SK-N-SH treated with all-trans-retinoic acid at 6 μM for 48 hours (cell line): ENCODE measurements around the gene C14orf119.

ENCODE experiments used
- ATAC-seq: fragments of 200-7000 bp; cut with Tn5 transposase; 3 replicates; pipeline ENCODE4 v1.9.1; 2020; ENCODE audit warnings: mild to moderate bottlenecking, moderate library complexity
- ARNTL ChIP-seq: fragments of 450-650 bp; formaldehyde crosslinking; IDR thresholded peaks from 2 replicates; pipeline ENCODE4 v1.5.0; 2020; ENCODE audit warnings: low read depth, mild to moderate bottlenecking, moderate library complexity, borderline replicate concordance
- BACH2 ChIP-seq: fragments of 250-450 bp; sonication (Bioruptor Pico); IDR thresholded peaks from 2 replicates; pipeline ENCODE4 v1.9.0; 2021; ENCODE audit warnings: mild to moderate bottlenecking, borderline replicate concordance
- CREB5 ChIP-seq: fragments of 250-450 bp; sonication (Bioruptor Pico); IDR thresholded peaks from 2 replicates; pipeline ENCODE4 v1.5.1; 2020; ENCODE audit warnings: low read depth, mild to moderate bottlenecking, moderate library complexity
- ESRRG ChIP-seq: fragments of 250-450 bp; sonication (Bioruptor Pico); IDR thresholded peaks from 2 replicates; pipeline ENCODE4 v1.6.1; 2021; ENCODE audit warnings: mild to moderate bottlenecking
- GLIS3 ChIP-seq: fragments of 250-450 bp; sonication (Bioruptor Pico); IDR thresholded peaks from 2 replicates; pipeline ENCODE4 v1.5.0; 2020; ENCODE audit warnings: mild to moderate bottlenecking, moderate library complexity
- ISL1 ChIP-seq: fragments of 250-450 bp; sonication (Bioruptor Pico); IDR thresholded peaks from 2 replicates; pipeline ENCODE4 v2.1.2; 2022; ENCODE audit warnings: mild to moderate bottlenecking, moderate library complexity
- OSR1 ChIP-seq: fragments of 250-450 bp; sonication (Bioruptor Pico); IDR thresholded peaks from 2 replicates; pipeline ENCODE4 v1.8.0; 2022; ENCODE audit warnings: moderate library complexity, mild to moderate bottlenecking, inconsistent platforms
- POU6F1 ChIP-seq: fragments of 250-450 bp; sonication (Bioruptor Pico); IDR thresholded peaks from 2 replicates; pipeline ENCODE4 v1.8.0; 2021; ENCODE audit warnings: low read depth, mild to moderate bottlenecking, moderate library complexity, borderline replicate concordance
- PPARA ChIP-seq: fragments of 250-450 bp; sonication (Bioruptor Pico); IDR thresholded peaks from 2 replicates; pipeline ENCODE4 v1.5.0; 2020; ENCODE audit warnings: mild to moderate bottlenecking, borderline replicate concordance
- RARB ChIP-seq: fragments of 250-450 bp; sonication (Bioruptor Pico); IDR thresholded peaks from 2 replicates; pipeline ENCODE4 v1.8.0; 2021; ENCODE audit warnings: mild to moderate bottlenecking, moderate library complexity
- SNAI2 ChIP-seq: fragments of 250-450 bp; sonication (Bioruptor Pico); IDR thresholded peaks from 2 replicates; pipeline ENCODE4 v1.5.0; 2020; ENCODE audit warnings: mild to moderate bottlenecking, moderate library complexity
- TCF4 ChIP-seq: fragments of 250-450 bp; sonication (Bioruptor Pico); IDR thresholded peaks from 2 replicates; pipeline ENCODE4 v1.8.0; 2021; ENCODE audit warnings: mild to moderate bottlenecking, moderate library complexity, borderline replicate concordance
- TOX ChIP-seq: fragments of 250-450 bp; sonication (Bioruptor Pico); IDR thresholded peaks from 2 replicates; pipeline ENCODE4 v1.8.0; 2021; ENCODE audit warnings: mild to moderate bottlenecking, moderate library complexity, borderline replicate concordance
- TSHZ2 ChIP-seq: fragments of 250-450 bp; sonication (Bioruptor Pico); IDR thresholded peaks from 2 replicates; pipeline ENCODE4 v1.5.0; 2020; ENCODE audit warnings: mild to moderate bottlenecking, moderate library complexity
- ZC3H10 ChIP-seq: fragments of 250-450 bp; sonication (Bioruptor Pico); IDR thresholded peaks from 2 replicates; pipeline ENCODE4 v1.5.1; 2021; ENCODE audit warnings: mild to moderate bottlenecking, moderate library complexity
- ZFP30 ChIP-seq: fragments of 450-650 bp; formaldehyde crosslinking; IDR thresholded peaks from 2 replicates; pipeline ENCODE4 v1.5.0; 2022; ENCODE audit warnings: mild to moderate bottlenecking, moderate library complexity
- ZNF565 ChIP-seq: fragments of 450-650 bp; formaldehyde crosslinking; conservative IDR thresholded peaks from 2 replicates; pipeline ENCODE4 v1.5.0; 2020; ENCODE audit warnings: low read depth, mild to moderate bottlenecking, moderate library complexity
- ZNF70 ChIP-seq: fragments of 450-650 bp; formaldehyde crosslinking; IDR thresholded peaks from 2 replicates; pipeline ENCODE4 v1.5.0; 2020; ENCODE audit warnings: mild to moderate bottlenecking, moderate library complexity
- ZNF8 ChIP-seq: fragments of 450-650 bp; formaldehyde crosslinking; IDR thresholded peaks from 2 replicates; pipeline ENCODE4 v1.5.0; 2020; ENCODE audit warnings: mild to moderate bottlenecking, moderate library complexity

The C14orf119 gene

GRCh38 chr14:23114669-23115038, 19.3 kb downstream of the C14orf119 start:
- ATAC-seq, result no peak
- no peak for TF ChIP-seq ZC3H10
- no peak for TF ChIP-seq ZNF565 (CRISPR knock-in tag)
- no peak for TF ChIP-seq ISL1 (CRISPR knock-in tag)
- no peak for TF ChIP-seq ZFP30
- TF ChIP-seq CREB5 (CRISPR knock-in tag), result no peak
- TF ChIP-seq ESRRG (CRISPR knock-in tag), result no peak
- TF ChIP-seq BACH2 (CRISPR knock-in tag), result no peak
- TF ChIP-seq PPARA (CRISPR knock-in tag), result no peak
- no peak for TF ChIP-seq POU6F1 (CRISPR knock-in tag)
- no peak for TF ChIP-seq TOX

- ATAC-seq, result peak; percentile 92
- no peak for TF ChIP-seq POU6F1 (CRISPR knock-in tag)
- no peak for TF ChIP-seq ZNF70 (CRISPR knock-in tag)
- no peak for TF ChIP-seq CREB5 (CRISPR knock-in tag)
- no peak for TF ChIP-seq ARNTL
Observed at GRCh38 chr14:23115039-23115731, 19.9 kb downstream of the C14orf119 start.

GRCh38 chr14:23115918-23116317, 20.6 kb downstream of the C14orf119 start:
- ATAC-seq, result no peak
- TF ChIP-seq TOX (no peak), POU6F1 (CRISPR knock-in tag) (no peak), ISL1 (CRISPR knock-in tag) (no peak), ZC3H10 (no peak), CREB5 (CRISPR knock-in tag) (no peak), OSR1 (CRISPR knock-in tag) (no peak), ZNF8 (CRISPR knock-in tag) (no peak), GLIS3 (CRISPR knock-in tag) (no peak), SNAI2 (CRISPR knock-in tag) (no peak), TCF4 (CRISPR knock-in tag) (no peak), ARNTL (no peak), RARB (CRISPR knock-in tag) (no peak), TSHZ2 (no peak)
